ENCODE results near the gene SERPINB6.
"Not testable (repeated sequence)": the region's sequence is repeated elsewhere in the genome, so short reads cannot be mapped to it uniquely, and the experiment has no call there.

Gene SERPINB6

DNA sequence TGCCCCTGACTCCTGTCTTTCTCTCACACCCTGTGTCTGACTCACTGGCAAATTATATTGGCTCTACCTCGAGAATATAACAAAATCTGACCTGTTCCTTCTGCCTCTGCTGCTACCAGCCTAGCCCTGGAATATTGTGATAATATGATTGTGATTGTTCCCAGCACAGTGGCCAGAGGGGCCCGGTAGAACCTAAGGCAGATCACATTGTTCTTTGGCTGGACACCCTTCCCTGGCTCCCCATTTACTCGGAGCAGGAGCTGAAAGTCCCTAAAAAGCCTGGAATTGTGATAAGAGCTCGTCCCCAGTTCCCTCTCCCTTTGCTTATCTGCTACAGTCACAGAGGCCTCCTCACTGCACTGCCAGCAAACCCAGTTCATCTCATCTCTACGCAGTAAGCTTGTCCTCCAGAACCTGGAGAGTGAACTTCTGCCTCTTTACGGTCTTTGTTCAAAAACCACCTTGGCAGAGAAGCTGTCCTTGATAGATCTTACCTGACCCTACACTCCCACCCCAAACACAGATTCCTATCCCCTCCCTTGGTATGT, 21.8 kb downstream of the SERPINB6 start:
- peaks cover 34% of the 10 kb centered on the region for H3K4me1 Mint-ChIP-seq
- H3K27me3 Mint-ChIP-seq = no peaks in the 10 kb centered on the region
- H3K36me3 Mint-ChIP-seq = peaks cover 18% of the 10 kb centered on the region
- peak overlapping the region; percentile 59 for H3K27ac Mint-ChIP-seq
- DNase-seq (ENCODE audit: low spot score in 2 of 2) (no peak), ATAC-seq (ENCODE audit: low read depth) (no peak)
- no peak overlapping the region for H3K4me3 Mint-ChIP-seq
- H3K9me3 Mint-ChIP-seq = no peaks in the 10 kb centered on the region

DNA sequence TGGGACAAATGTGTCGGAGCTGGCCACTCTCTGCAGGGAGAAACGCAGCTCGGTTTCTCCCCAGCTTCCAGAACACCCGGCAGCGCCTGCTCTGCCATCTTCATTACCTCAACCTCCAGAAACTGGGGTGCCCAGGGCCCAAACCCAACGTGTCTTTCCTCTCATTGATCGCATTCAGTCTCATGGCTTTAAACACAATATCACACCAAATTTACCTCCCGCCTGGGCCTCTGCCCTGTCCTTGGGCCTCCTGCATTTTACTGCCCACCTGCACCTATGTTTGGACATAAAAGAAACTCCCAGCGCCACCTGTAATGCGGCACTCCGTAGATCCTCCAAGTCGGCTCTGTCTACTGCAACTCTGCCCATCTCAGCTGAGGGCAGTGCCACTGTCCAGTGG, 22.2 kb downstream of the SERPINB6 start:
- peak overlapping the region; percentile 59 for H3K27ac Mint-ChIP-seq
- peaks cover 37% of the 10 kb centered on the region for H3K4me1 Mint-ChIP-seq
- ATAC-seq (ENCODE audit: low read depth) (no peak), DNase-seq (ENCODE audit: low spot score in 2 of 2) (no peak)
- H3K4me3 Mint-ChIP-seq = no peak overlapping the region
- H3K9me3 Mint-ChIP-seq = no peaks in the 10 kb centered on the region
- H3K27me3 Mint-ChIP-seq = no peaks in the 10 kb centered on the region
- peaks cover 18% of the 10 kb centered on the region for H3K36me3 Mint-ChIP-seq

DNA sequence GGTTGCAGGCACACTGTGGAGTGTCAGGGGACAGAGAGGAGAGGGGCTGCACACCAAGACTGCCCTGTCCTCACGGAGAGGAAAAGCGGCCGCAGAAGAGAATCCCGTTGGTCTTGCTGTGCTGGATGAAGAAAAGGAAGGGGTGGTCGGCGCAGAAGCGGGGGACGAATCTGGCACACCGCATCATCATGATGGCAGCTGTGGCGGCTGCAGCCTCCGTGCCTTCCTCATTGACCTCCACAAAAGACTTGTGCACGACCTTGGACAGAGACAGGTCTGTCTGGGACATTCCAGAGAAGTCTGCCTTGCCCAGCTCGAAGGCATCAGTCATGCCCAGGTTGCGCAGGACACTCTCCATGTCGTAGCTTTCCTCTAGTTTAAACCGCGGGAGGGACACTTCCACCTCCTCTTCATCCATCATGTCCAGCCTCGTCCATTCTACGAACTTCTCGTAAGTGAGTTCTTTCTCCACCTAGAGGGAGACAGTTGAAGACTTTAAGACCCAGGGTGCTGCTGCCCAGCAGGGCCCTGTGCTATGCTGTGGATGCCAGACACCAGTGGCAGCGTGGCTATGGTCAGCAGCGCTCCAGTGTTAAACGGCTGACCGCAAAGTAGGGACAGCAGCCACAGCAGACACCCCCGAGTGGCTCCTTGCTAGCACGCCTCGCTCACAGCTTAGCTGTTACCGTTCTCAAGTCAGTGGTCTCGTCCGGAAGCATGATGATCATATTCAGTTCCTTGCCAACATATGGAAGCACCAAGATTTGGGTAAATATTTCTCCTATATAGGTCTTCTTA, 22.9 kb downstream of the SERPINB6 start:
- DNase-seq (ENCODE audit: low spot score in 2 of 2) = no peak

DNA sequence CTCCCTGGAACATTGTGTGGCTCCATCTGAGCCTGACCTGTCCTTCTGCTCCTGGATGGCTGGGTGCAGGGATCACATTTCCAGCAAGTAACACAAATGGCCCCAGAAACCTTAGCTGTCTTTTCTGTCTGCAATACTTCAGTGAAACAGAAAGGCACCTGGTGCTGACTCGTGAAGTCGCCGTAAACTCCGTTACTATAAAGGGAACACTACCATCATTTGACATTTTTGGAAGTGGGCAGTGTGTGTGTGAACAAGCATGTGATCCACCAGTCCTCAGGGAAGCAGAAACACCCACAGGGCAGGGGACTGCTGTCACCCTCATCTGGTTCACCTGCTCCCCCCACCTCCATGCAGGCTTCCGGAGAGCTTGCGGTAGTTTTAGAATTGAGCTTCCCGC, 23.9 kb downstream of the SERPINB6 start:
- ATAC-seq (ENCODE audit: low read depth) = no peak
- Mint-ChIP-seq H3K36me3 (peaks cover 18% of the 10 kb centered on the region), H3K9me3 (no peaks in the 10 kb centered on the region), H3K4me1 (peaks cover 43% of the 10 kb centered on the region), H3K27me3 (no peaks in the 10 kb centered on the region), H3K27ac (no peak overlapping the region), H3K4me3 (no peak overlapping the region)
- no peak for DNase-seq (ENCODE audit: low spot score in 2 of 2)

More for the DNA sequence above, 22.9 kb downstream of the SERPINB6 start:
- no peak overlapping the region for H3K4me3 Mint-ChIP-seq
- H3K36me3 Mint-ChIP-seq = peaks cover 18% of the 10 kb centered on the region
- H3K4me1 Mint-ChIP-seq = peaks cover 39% of the 10 kb centered on the region
- no peak overlapping the region for H3K27ac Mint-ChIP-seq
- H3K9me3 Mint-ChIP-seq = no peaks in the 10 kb centered on the region
- ATAC-seq (ENCODE audit: low read depth) = no peak
- no peaks in the 10 kb centered on the region for H3K27me3 Mint-ChIP-seq

DNA sequence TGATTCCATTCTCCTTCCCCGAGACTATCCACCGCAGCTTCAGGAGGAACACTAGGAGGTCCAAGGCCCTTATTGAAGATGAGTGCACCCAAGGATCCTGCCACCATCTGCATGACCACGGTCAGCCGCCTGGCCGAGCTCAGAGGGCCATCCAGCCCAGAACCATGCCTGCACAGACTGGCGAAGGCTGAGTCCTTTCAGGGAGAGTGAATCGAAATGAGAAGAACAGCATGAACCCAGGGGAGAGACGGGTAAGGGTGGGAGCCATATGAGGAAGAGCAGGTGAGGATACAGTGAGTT, 26.3 kb downstream of the SERPINB6 start:
- Mint-ChIP-seq H3K9me3 (no peaks in the 10 kb centered on the region), H3K36me3 (peaks cover 18% of the 10 kb centered on the region), H3K4me1 (peaks cover 51% of the 10 kb centered on the region), H3K27me3 (no peaks in the 10 kb centered on the region), H3K27ac (peak overlapping the region; percentile 59), H3K4me3 (peak overlapping the region; percentile 46)
- ATAC-seq (ENCODE audit: low read depth) (peak; percentile 35), DNase-seq (ENCODE audit: low spot score in 2 of 2) (no peak)

DNA sequence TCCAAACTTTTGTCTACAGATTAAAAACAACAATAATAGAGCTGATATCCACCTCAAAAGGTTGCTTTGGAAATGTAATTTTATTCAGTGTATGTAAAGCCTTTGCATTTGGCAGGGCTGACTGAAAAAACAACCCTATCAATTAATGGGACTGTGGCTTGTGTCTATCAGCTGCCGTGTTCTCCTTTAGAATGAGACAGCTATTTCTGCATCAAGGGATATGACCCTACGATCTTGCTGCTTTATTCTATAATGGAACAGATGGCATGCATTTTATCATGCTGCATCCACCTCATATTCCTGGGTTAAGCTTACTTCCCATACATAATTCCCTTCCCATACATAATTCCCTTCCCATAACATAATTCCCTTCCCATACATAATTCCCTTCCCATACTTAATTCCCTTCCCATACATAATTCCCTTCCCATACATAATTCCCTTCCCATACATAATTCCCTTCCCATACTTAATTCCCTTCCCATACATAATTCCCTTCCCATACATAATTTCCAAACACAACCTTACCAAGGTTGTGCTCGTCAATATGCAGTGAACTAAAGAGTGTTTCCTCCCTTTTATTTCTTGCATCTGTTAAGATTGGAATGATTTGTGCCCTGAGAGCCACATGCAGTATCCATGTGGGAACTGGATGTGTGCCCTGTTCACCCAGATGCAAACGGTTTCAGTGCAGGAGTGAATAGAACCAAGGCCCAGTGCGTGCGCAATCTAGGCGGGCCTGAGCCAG, 26.8 kb downstream of the SERPINB6 start:
- Mint-ChIP-seq H3K27ac (peak overlapping the region; percentile 59), H3K4me3 (peak overlapping the region; percentile 9), H3K36me3 (peaks cover 15% of the 10 kb centered on the region), H3K27me3 (no peaks in the 10 kb centered on the region), H3K9me3 (no peaks in the 10 kb centered on the region), H3K4me1 (peaks cover 51% of the 10 kb centered on the region)
- no peak for DNase-seq (ENCODE audit: low spot score in 2 of 2)
- no peak for ATAC-seq (ENCODE audit: low read depth)

DNA sequence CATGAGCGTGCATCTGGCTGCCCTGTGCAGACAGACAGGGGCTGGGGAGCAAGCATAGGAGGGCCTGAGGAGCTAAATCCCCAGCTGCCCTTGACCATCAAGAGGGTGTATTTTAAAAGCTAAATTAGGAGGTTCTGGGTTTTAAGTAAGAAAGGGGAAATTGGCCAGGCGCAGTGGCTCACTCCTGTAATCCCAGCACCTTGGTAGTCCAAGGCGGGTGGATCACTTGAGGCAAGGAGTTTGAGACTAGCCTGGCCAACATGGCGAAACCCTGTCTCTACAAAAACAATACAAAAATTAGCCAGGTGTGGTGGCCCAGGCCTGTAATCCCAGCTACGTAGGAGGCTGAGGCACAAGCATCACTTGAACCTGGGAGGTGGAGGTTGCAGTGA, 27.8 kb downstream of the SERPINB6 start:
- peak overlapping the region; percentile 79 for H3K4me3 Mint-ChIP-seq
- H3K9me3 Mint-ChIP-seq = no peaks in the 10 kb centered on the region
- peak overlapping the region; percentile 92 for H3K27ac Mint-ChIP-seq
- peaks cover 50% of the 10 kb centered on the region for H3K4me1 Mint-ChIP-seq
- no peak for DNase-seq (ENCODE audit: low spot score in 2 of 2)
- no peak for ATAC-seq (ENCODE audit: low read depth)
- no peaks in the 10 kb centered on the region for H3K27me3 Mint-ChIP-seq
- peaks cover 10% of the 10 kb centered on the region for H3K36me3 Mint-ChIP-seq

DNA sequence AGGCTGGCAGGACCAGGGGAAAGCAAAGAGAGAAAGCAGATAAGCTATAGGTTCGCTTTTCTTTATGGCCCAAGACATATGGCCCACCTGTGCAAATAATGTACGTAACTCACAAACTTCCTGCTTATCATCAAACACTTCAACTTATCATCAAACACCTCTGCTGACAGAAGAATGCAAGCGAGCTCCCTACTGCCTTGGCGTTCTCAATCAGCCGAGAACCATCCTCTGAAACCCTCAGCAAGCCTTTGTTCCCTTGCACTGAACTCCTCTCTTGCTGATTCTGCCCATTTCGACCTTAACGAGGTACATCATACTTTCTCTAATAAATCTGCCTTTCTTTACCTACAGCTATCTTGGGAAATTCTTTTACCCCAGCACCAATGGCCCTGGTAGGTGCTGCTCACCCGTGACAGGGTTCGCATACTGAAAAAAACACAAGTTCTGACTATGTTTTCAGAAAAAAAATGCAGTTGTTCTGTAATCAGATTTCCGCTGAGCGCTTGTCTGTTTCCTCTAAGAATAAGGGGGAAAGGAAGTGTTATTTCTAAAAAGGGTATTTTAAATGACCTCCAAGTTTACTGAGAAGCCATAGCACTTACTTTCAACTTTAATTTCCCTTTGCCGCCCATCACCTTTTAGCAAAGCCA, 28.3 kb downstream of the SERPINB6 start:
- DNase-seq (ENCODE audit: low spot score in 2 of 2) (no peak), ATAC-seq (ENCODE audit: low read depth) (peak; percentile 41)
- Mint-ChIP-seq H3K27ac (peak overlapping the region; percentile 92), H3K27me3 (no peaks in the 10 kb centered on the region), H3K4me1 (peaks cover 51% of the 10 kb centered on the region), H3K4me3 (peak overlapping the region; percentile 79), H3K36me3 (peaks cover 8% of the 10 kb centered on the region), H3K9me3 (no peaks in the 10 kb centered on the region)

DNA sequence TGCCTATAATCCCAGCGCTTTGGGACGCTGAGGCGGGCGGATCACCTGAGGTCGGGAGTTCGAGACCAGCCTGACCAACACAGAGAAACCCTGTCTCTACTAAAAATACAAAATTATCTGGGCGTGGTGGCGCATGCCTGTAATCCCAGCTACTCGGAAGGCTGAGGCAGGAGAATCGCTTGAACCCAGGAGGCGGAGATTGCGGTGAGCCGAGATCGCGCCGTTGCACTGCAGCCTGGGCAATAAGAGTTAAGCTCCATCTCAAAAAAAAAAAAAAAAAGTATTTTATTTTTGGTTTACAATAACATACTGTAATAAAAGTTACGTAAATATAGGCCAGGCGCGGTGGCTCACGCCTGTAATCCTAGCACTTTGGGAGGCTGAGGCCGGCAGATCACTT, 29.3 kb downstream of the SERPINB6 start:
- DNase-seq (ENCODE audit: low spot score in 2 of 2); ATAC-seq (ENCODE audit: low read depth); H3K27me3 Mint-ChIP-seq; H3K9me3 Mint-ChIP-seq; H3K4me3 Mint-ChIP-seq; H3K36me3 Mint-ChIP-seq; H3K27ac Mint-ChIP-seq: not testable (repeated sequence)
- peaks cover 47% of the 10 kb centered on the region for H3K4me1 Mint-ChIP-seq

DNA sequence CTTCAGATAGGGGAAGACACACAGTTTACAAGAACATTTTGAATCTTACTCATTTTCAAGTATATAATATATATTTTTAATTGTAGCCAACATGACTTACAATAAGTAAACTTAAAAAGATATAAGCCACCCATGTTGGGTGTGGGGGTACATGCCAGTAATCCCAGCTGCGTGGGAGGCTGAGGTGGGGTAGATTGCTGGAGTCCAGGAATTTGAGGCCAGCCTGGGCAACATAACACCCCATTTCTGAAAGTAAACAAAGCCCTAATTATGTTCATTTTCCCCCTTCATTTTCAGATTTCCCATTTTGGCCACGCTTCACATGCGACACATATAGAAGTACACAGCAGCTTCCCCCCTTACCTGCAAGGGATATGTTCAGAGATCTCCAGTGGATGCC, 30.5 kb downstream of the SERPINB6 start:
- Mint-ChIP-seq H3K36me3 (peaks cover under 1% of the 10 kb centered on the region), H3K27me3 (no peaks in the 10 kb centered on the region), H3K4me1 (peaks cover 40% of the 10 kb centered on the region), H3K9me3 (no peaks in the 10 kb centered on the region), H3K27ac (peak overlapping the region; percentile 96), H3K4me3 (peak overlapping the region; percentile 22)
- DNase-seq (ENCODE audit: low spot score in 2 of 2) (no peak), ATAC-seq (ENCODE audit: low read depth) (no peak)

DNA sequence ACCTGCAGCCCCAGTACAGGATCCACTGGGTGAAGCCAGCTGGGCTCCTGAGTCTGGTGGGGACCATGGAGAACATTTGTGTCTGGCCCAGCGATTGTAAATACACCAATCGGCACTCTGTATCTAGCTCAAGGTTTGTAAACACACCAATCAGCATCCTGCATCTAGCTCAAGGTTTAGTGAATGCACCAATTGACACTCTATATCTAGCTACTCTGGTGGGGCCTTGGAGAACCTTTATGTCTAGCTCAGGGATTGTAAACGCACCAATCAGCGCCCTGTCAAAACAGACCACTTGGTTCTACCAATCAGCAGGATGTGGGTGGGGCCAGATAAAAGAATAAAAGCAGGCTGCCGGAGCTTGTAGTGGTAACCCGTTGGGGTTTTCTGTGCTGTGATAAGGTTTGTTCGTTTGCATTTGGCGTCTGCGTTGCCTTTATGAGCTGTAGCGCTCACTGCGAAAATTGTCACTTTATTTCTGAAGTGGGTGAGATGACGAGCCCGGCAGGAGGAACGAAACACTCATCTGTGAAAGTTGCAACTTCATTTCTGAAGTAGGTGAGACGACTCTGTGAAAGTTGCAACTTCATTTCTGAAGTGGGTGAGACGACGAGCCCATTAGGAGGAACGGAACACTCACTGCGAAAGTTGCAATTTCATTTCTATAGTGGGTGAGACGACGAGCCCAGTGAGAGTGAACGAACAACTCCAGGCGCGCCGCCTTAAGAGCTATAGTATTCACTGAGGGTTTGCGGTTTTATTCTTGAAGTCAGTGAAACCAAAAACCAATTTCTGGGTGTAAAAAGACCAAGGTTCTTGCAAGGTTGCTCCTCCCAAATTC, 31.1 kb downstream of the SERPINB6 start:
- peak overlapping the region; percentile 96 for H3K27ac Mint-ChIP-seq
- H3K27me3 Mint-ChIP-seq = no peaks in the 10 kb centered on the region
- no peaks in the 10 kb centered on the region for H3K36me3 Mint-ChIP-seq
- H3K9me3 Mint-ChIP-seq = no peaks in the 10 kb centered on the region
- ATAC-seq (ENCODE audit: low read depth) = peak; percentile 69
- DNase-seq (ENCODE audit: low spot score in 2 of 2) = peak in 1 of 2 donors; percentile 53
- H3K4me3 Mint-ChIP-seq = peak overlapping the region; percentile 90
- H3K4me1 Mint-ChIP-seq = peaks cover 38% of the 10 kb centered on the region

DNA sequence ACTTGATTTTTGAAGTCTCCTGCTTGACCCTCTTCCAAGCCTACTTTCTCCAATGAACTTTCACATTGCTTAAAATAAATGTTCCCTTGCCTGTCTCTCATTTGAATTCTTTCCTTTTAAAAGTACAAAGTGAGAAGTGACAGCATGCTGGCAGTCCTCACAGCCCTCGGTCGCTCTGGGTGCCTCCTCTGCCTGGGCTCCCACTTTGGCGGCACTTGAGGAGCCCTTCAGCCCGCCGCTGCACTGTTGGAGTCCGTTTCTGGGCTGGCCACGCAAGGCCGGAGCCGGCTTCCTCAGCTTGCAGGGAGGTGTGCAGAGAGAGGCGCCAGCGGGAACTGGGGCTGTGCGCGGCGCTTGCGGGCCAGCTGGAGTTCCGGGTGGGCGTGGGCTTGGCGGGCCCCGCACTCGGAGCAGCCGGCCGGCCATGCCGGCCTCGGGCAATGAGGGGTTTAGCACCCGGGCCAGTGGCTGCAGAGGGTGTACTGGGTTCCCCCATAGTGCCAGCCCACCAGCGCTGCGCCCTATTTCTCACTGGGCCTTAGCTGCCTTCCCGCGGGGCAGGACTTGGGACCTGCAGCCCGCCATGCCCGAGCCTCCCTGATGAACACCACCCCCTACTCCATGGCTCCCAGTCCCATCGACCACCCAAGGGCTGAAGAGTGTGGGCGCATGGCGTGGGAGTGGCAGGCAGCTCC, 31.9 kb downstream of the SERPINB6 start:
- Mint-ChIP-seq H3K4me1 (peaks cover 30% of the 10 kb centered on the region), H3K27me3 (no peaks in the 10 kb centered on the region), H3K4me3 (no peak overlapping the region), H3K27ac (no peak overlapping the region), H3K9me3 (no peaks in the 10 kb centered on the region), H3K36me3 (no peaks in the 10 kb centered on the region)
- DNase-seq (ENCODE audit: low spot score in 2 of 2) (no peak), ATAC-seq (ENCODE audit: low read depth) (no peak)

DNA sequence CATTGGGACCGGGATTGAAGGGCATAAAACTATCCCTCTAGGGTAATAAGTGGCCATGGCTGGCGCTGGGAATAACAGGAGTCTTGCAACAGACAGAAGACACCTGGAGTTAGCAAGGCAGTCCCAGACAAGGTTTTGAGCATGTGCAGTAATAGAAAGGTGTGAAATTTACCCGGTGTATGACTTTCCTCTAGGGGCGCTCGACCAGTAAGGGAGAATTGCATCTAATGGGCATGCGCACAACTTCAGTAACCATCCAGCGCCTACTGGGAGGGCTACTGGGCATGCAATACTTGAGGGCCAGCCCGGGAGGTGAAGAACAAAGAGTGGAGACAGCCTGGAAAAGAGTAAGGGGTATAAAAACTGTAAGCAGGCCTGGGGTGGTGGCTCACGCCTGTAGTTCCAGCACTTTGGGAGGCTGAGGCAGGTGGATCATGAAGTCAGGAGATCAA, 32.7 kb downstream of the SERPINB6 start:
- H3K4me1 Mint-ChIP-seq = peaks cover 29% of the 10 kb centered on the region
- no peak overlapping the region for H3K27ac Mint-ChIP-seq
- DNase-seq (ENCODE audit: low spot score in 2 of 2) = no peak
- no peaks in the 10 kb centered on the region for H3K27me3 Mint-ChIP-seq
- H3K4me3 Mint-ChIP-seq = no peak overlapping the region
- H3K36me3 Mint-ChIP-seq = no peaks in the 10 kb centered on the region
- no peak for ATAC-seq (ENCODE audit: low read depth)
- H3K9me3 Mint-ChIP-seq = no peaks in the 10 kb centered on the region
